Activated T-helper 17 cell treated with anti-CD3 and anti-CD28 coated beads, Interleukin-2, amount 50 U/mL, for 72 hours (primary cell): ENCODE results near the gene AMMECR1L. TPM values are rescaled to one million over a fixed set of nuclear protein-coding genes. Genes with fewer than 3 reads are reported as not detected.

Source experiments
- ATAC-seq: fragments of 150-1000 bp; cut with Tn5 transposase; replicated peaks from 2 replicates; pipeline ENCODE4 v1.10.0; 2021; ENCODE audit warnings: mild to moderate bottlenecking, moderate library complexity
- H3K27ac Mint-ChIP-seq: one replicate; pipeline ENCODE4 v1.8.0; 2022; ENCODE audit warnings: mixed read lengths
- H3K27me3 Mint-ChIP-seq: one replicate; pipeline ENCODE4 v1.8.0; 2022; ENCODE audit warnings: mixed read lengths
- H3K36me3 Mint-ChIP-seq: one replicate; pipeline ENCODE4 v1.8.0; 2022; ENCODE audit warnings: low read depth, mild to moderate bottlenecking, mixed read lengths
- H3K4me1 Mint-ChIP-seq: one replicate; pipeline ENCODE4 v1.8.0; 2022; ENCODE audit warnings: mixed read lengths
- H3K4me3 Mint-ChIP-seq: one replicate; pipeline ENCODE4 v1.8.0; 2022; ENCODE audit warnings: mild to moderate bottlenecking, mixed read lengths
- H3K9me3 Mint-ChIP-seq: one replicate; pipeline ENCODE4 v1.8.0; 2022; ENCODE audit warnings: mixed read lengths
- total RNA-seq, 2 donors: library from RNA; stranded (reverse); gene quantifications; one replicate each; pipeline ENCODE4 v1.2.3, GENCODE V29; 2022

The AMMECR1L gene
- total RNA-seq, 2 donors from 2014 or later = 13.8 to 17.6 TPM

DNA sequence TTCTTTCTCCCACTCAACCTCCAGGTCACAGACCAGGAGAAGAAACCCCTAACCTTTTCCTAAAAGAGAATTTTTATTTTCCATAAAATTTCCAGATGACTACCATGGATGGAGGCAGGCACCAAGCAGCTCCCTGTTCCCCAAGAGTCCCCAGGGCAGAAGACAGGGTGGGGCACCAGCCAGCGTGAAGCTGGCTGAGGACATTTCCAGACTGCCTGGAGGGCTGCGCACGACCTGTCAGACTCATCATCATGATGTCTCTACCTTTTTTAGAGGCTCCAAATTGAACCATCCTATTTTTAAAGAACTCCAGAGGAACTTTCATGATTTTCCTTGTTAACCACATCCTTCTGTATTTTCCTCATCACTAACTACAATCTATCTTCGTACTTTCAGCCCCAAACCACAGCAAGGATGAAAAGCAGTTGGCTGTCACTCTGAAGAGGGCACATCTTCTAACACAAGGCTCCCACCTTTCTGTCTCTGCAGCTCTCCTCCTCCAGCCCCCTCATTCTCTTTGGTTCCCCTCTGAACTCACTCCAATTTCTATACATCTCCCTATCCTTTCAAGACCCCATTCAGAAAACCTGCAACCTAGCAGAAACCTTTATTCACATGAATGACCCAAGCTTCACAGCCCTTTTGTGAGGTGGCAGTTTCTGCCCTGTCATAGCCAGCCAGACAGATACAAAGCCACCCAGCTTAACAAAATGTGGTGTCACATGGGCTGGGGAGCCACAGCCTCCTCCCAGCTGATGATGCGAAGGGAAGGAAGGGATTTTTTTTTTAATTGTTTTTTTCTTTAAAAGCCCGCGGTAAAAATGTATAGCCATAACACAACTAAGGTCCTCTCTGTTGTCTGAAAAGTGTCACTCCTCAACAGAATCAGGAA is 11.1 kb downstream of the AMMECR1L start:
- Mint-ChIP-seq H3K27me3 (no peaks in the 10 kb centered on the region), H3K36me3 (peaks cover 72% of the 10 kb centered on the region), H3K4me3 (peak overlapping the region; percentile 25), H3K4me1 (peaks cover 31% of the 10 kb centered on the region), H3K27ac (peak overlapping the region; percentile 86), H3K9me3 (no peaks in the 10 kb centered on the region)
- peak; percentile 98 for ATAC-seq

DNA sequence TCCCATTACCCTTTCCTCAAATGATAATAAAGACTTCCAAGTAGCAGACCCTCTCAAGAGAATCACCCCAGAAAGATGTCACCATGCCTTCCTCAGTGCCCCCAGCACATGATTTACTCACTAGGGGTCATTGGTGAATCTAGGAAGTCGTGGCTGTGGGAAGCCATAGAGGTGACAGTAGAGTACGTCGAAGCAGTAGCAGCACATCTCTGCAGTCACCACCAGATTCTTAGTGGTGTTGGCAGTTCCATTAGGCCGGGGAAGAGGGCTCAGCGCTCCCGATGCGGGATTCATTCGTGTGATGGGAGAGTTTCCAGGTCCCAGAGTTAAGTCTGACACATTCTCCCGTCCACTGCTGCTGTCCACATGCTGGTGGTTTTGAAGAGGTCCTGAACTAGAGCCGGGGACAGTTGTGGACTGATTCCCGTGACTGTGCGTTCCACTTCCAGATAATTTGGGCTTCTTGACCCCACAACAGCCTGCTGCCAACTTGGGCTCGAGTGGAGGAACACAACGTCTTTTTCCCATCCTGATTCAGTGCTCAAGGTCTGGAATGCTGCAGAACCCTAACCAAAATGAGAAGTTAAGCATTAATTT is 12.0 kb downstream of the AMMECR1L start:
- Mint-ChIP-seq H3K4me3 (no peak overlapping the region), H3K27ac (peak overlapping the region; percentile 89), H3K36me3 (peaks cover 72% of the 10 kb centered on the region), H3K4me1 (peaks cover 26% of the 10 kb centered on the region), H3K9me3 (no peaks in the 10 kb centered on the region), H3K27me3 (no peaks in the 10 kb centered on the region)
- no peak for ATAC-seq

DNA sequence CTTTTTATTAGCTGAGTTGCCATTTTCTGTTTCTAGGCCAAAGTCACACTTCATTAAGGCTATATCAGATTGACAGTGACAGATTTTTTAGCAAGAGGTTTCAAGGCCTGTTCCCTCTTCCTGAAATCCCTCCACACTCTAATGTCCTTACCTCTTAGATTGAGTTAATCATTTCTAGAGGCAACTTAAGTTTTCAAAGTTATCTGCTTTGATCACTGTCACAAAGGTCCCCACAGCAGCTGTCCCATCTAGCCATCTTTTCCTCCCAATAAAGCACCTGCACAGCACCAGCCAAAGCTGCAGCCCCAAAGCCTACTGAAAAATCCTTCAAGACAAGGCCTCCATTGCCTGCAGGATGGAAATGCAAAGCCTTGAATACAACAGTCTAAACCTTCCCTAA is 13.4 kb downstream of the AMMECR1L start:
- Mint-ChIP-seq H3K27me3 (no peaks in the 10 kb centered on the region), H3K27ac (peak overlapping the region; percentile 89), H3K36me3 (peaks cover 78% of the 10 kb centered on the region), H3K4me1 (peaks cover 21% of the 10 kb centered on the region), H3K4me3 (no peak overlapping the region), H3K9me3 (no peaks in the 10 kb centered on the region)
- no peak for ATAC-seq

DNA sequence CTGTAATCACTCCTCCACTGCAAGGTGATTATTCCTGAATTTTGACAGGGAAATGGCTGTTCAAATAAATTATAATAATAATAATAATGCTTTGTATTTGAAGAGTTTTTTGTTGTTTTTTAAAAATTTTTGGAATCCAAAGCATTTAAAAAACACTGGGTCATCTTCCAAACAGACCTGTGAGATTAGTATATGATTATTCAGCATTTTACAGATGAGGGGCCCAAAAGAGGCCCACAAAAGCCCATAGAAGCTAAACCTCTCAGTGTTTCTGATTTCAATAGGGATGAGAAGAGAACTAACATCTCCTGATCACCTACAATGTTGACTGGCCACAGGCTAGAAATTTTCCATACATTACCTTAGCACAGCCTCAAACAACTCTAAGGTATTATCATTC is 19.8 kb downstream of the AMMECR1L start:
- Mint-ChIP-seq H3K4me3 (no peak overlapping the region), H3K9me3 (no peaks in the 10 kb centered on the region), H3K4me1 (no peaks in the 10 kb centered on the region), H3K36me3 (peaks cover 80% of the 10 kb centered on the region), H3K27ac (no peak overlapping the region), H3K27me3 (no peaks in the 10 kb centered on the region)
- no peak for ATAC-seq

DNA sequence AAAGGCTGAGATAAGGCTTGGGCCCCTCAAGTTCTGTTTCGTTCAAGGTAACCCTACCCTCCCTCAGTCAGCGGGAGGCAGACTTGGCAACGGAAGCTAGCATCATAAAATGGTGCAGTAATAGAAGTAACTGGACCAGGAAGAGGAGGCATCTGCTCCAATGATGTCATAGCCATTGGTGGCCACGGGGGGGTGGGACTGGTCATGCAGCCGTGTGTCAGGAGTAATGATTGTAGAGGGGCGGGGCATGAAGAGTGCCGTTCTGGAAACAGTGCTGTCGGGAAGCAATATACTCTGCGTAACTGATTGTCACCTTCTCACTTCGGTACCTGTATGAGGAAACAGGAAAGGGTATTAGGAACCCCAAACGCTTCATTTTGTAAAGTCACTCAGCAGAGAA is 20.9 kb downstream of the AMMECR1L start:
- Mint-ChIP-seq H3K27me3 (no peaks in the 10 kb centered on the region), H3K27ac (no peak overlapping the region), H3K4me1 (no peaks in the 10 kb centered on the region), H3K4me3 (no peak overlapping the region), H3K9me3 (no peaks in the 10 kb centered on the region), H3K36me3 (peaks cover 69% of the 10 kb centered on the region)
- no peak for ATAC-seq

DNA sequence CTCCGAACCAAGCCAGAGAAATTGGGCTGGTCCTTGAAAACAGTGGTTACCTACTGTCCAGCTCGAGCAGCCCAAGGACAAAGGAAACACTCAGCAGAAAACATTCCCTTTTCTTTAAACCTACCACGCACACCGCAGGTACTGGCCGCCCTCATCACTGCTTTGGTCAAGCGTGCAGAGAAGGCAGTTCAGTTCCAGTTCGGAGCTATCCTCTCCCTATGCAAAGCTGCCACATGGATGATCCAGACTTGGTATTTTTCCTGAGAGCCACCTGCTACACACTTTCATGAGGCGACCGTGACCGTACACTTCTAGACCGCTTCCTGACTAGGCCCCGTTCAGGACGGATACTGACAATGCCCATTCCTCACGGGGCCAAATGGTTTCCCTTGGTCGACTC is 23.5 kb downstream of the AMMECR1L start:
- H3K27ac Mint-ChIP-seq = no peak overlapping the region

DNA sequence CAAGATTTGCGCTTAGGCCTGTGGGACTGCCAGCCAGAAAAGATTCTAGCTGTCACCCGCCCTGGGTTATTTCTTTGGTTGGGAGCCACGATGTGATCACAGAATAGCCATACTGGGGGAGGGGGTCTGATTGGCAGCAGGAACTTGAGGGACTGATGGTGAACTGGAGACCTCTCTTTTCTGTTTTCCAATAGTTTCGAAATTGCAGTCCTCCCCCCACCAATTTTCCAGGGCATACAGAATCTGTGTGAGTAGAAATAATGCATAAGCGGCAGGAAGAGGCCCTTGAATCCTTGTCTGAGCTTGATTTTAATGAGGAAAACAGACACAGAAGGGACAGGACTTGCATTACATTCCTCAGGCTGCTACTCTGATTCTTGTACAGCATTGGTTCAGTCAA is 25.6 kb downstream of the AMMECR1L start:
- no peaks in the 10 kb centered on the region for H3K27me3 Mint-ChIP-seq
- no peaks in the 10 kb centered on the region for H3K4me1 Mint-ChIP-seq
- peaks cover 44% of the 10 kb centered on the region for H3K36me3 Mint-ChIP-seq
- no peaks in the 10 kb centered on the region for H3K9me3 Mint-ChIP-seq
- no peak overlapping the region for H3K4me3 Mint-ChIP-seq
- H3K27ac Mint-ChIP-seq = no peak overlapping the region
- no peak for ATAC-seq

More for the DNA sequence above, 23.5 kb downstream of the AMMECR1L start:
- H3K36me3 Mint-ChIP-seq = peaks cover 48% of the 10 kb centered on the region
- no peaks in the 10 kb centered on the region for H3K27me3 Mint-ChIP-seq
- no peaks in the 10 kb centered on the region for H3K4me1 Mint-ChIP-seq
- H3K4me3 Mint-ChIP-seq = no peak overlapping the region
- no peak for ATAC-seq
- H3K9me3 Mint-ChIP-seq = no peaks in the 10 kb centered on the region

DNA sequence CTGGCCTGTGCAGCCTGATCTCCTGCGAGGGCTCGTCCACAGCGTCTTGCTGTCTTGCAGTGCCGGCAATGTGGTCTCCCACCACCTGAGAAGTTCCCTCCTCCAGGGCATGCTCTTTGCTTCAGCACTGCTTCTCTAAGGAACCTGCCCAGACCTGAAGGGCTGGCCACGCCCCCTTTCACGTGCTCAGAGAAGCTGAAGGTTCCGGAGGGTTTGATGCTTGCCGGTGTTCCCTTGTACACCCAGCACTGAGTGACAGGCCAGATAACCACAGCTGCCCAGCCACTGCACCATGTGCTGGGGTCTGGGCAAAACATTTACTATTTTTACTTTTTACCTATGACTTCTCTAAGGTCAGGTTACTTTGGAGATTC is 26.1 kb downstream of the AMMECR1L start:
- Mint-ChIP-seq H3K27me3 (no peaks in the 10 kb centered on the region), H3K9me3 (no peaks in the 10 kb centered on the region), H3K36me3 (peaks cover 44% of the 10 kb centered on the region), H3K4me3 (peak overlapping the region; percentile 19), H3K27ac (no peak overlapping the region), H3K4me1 (no peaks in the 10 kb centered on the region)
- ATAC-seq = no peak

DNA sequence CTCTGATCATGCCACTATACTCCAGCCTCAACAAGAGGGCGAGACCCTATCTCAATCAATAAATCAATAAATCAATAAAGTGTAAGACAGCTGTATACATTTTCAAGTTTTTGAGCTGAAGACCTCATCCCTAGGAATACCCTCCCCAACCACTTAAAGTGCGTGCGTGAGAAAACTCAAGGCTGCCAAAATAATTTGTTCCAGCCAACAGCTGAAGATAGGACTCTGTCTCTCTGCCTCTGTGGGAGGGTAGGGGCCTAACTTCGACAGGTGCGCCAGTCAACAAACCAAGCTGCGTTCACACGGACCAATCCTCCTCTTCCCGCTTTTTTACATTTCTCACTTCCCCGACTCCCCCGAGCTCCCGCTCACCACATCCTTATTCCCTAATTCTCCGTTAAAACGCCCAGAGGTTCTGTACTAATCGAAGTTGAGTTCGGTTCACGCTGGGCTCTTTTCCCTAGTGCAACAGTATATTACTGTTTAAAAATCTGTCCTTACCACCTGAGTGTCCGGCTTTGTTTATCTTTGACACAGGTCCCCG is 28.4 kb downstream of the AMMECR1L start:
- peaks cover 12% of the 10 kb centered on the region for H3K4me1 Mint-ChIP-seq
- no peaks in the 10 kb centered on the region for H3K27me3 Mint-ChIP-seq
- H3K27ac Mint-ChIP-seq = peak overlapping the region; percentile 90
- H3K36me3 Mint-ChIP-seq = peaks cover 48% of the 10 kb centered on the region
- H3K9me3 Mint-ChIP-seq = no peaks in the 10 kb centered on the region
- peak overlapping the region; percentile 94 for H3K4me3 Mint-ChIP-seq
- ATAC-seq = no peak

DNA sequence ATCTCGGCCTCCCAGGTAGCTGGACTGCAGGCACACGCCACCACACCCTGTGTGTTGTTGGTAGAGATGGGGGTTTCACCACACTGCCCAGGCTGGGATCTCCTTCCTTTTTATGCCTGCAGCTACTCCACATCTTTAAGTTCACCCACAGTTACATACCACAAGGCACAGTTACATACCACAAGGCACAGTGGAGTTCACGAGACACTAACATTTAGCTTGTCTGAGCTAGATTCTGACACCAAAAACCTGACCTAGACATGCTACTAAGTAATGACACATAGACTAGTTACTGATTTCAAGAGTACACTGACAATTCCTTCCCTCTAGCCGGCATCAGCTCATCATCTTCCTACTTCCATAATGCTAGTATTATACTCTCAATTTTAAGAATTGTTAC is 32.1 kb downstream of the AMMECR1L start:
- Mint-ChIP-seq H3K4me1 (peaks cover 12% of the 10 kb centered on the region), H3K27me3 (no peaks in the 10 kb centered on the region), H3K9me3 (no peaks in the 10 kb centered on the region), H3K36me3 (peaks cover 85% of the 10 kb centered on the region), H3K27ac (peak overlapping the region; percentile 6), H3K4me3 (peak overlapping the region; percentile 94)
- ATAC-seq = peak; percentile 29

DNA sequence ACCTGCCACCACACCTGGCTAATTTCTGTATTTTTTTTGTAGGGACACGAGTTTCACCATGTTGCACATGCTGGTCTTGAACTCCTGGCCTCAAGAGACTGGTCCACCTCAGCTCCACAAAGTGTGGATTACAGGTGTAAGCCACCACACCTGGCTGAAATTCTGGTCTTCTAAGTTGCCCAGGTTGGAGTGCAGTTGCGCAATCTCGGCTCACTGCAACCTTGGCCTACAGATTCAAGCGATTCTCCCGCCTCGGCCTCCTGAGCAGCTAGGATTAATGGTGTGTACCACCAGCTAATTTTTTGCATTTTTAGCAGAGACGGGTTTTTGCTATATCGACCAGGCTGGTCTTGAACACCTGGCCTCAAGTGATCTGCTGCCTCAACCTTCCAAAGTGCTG is 33.4 kb downstream of the AMMECR1L start:
- Mint-ChIP-seq H3K36me3 (peaks cover 93% of the 10 kb centered on the region), H3K27me3 (no peaks in the 10 kb centered on the region), H3K9me3 (no peaks in the 10 kb centered on the region), H3K4me3 (no peak overlapping the region), H3K27ac (no peak overlapping the region), H3K4me1 (peaks cover 12% of the 10 kb centered on the region)
- no peak for ATAC-seq

DNA sequence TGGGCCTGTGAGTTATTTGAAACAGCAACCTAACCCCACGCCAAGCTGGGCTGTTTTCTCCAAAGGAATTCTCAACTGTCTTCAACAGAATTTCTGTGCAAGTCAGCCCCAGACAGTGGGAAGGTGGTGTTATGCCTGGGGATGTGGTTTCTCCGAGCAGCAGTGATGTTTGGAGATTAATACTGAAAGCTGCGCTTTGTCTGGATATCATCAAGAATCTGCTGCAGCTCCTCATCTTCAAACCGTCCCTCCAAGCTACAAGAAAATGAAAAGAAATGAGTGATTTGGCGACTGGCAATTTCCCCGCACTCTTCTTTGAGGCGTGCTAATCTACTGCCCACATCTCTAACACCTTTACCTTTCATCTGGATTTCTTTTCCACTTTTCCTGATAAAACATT is 37.8 kb downstream of the AMMECR1L start:
- Mint-ChIP-seq H3K4me3 (no peak overlapping the region), H3K4me1 (no peaks in the 10 kb centered on the region), H3K36me3 (peaks cover 84% of the 10 kb centered on the region), H3K9me3 (no peaks in the 10 kb centered on the region), H3K27ac (no peak overlapping the region), H3K27me3 (no peaks in the 10 kb centered on the region)
- peak; percentile 28 for ATAC-seq

DNA sequence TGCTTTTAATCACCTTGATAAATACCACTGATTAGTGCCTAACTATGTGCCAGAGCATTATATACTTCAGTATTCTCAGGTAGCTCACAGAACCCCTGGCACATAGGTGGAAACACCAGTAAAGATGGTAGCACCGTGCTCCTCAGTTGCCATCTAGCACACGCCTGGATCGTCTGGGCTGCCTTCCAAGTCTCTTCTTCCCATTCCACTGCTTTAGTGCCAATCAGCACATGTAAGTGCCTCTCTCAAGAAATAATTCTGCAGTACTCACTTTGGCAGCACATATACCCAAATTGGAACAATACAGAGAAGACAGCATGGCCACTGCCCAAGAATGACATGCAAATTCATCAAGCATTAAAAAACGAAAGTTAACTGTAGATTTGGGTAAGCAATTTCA is 40.8 kb downstream of the AMMECR1L start:
- ATAC-seq = no peak
- H3K27me3 Mint-ChIP-seq = no peaks in the 10 kb centered on the region
- peaks cover 55% of the 10 kb centered on the region for H3K36me3 Mint-ChIP-seq
- H3K9me3 Mint-ChIP-seq = no peaks in the 10 kb centered on the region
- no peaks in the 10 kb centered on the region for H3K4me1 Mint-ChIP-seq
- no peak overlapping the region for H3K27ac Mint-ChIP-seq
- no peak overlapping the region for H3K4me3 Mint-ChIP-seq

DNA sequence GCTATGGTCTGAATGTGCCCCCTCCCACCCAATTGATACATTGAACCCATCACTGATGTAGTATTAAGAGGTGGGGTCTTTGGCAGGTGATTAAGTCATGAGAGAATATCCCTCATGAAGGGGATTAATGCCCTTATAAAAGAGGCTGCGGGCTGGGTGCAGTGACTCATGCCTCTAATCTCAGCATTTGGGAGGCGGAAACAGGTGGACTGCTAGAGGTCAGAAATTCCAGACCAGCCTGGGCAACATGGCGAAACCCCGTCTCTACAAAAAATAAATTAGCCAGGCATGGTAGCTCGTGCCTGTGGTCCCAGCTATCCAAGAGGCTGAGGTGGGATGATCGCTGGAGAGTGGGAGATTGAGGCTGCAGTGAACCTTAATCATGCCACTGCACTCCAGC is 42.1 kb downstream of the AMMECR1L start:
- H3K4me1 Mint-ChIP-seq = no peaks in the 10 kb centered on the region
- peaks cover 42% of the 10 kb centered on the region for H3K36me3 Mint-ChIP-seq
- H3K27me3 Mint-ChIP-seq = no peaks in the 10 kb centered on the region
- ATAC-seq = no peak
- H3K27ac Mint-ChIP-seq = no peak overlapping the region
- H3K9me3 Mint-ChIP-seq = no peaks in the 10 kb centered on the region
- H3K4me3 Mint-ChIP-seq = no peak overlapping the region
